Endothelial cell (in vitro differentiated cells): ENCODE measurements around the gene WTIP. TPM values are rescaled to one million over a fixed set of nuclear protein-coding genes. Genes with fewer than 3 reads are reported as not detected.

Experiments used
- DNase-seq: peaks from one replicate; pipeline ENCODE4 v3.0.0; 2021; ENCODE audit warnings: low spot score
- H3K27ac Mint-ChIP-seq: one replicate; pipeline ENCODE4 v1.8.0; 2021; ENCODE audit warnings: mixed read lengths, inconsistent platforms; ENCODE audit not compliant: unreplicated experiment
- H3K27me3 Mint-ChIP-seq: one replicate; pipeline ENCODE4 v1.8.0; 2021; ENCODE audit warnings: mild to moderate bottlenecking, moderate library complexity, mixed read lengths, inconsistent platforms; ENCODE audit not compliant: unreplicated experiment
- H3K36me3 Mint-ChIP-seq: one replicate; pipeline ENCODE4 v1.8.0; 2021; ENCODE audit warnings: mild to moderate bottlenecking, low read depth, mixed read lengths, inconsistent platforms; ENCODE audit not compliant: unreplicated experiment
- H3K4me1 Mint-ChIP-seq: one replicate; pipeline ENCODE4 v1.8.0; 2021; ENCODE audit warnings: mild to moderate bottlenecking, mixed read lengths, inconsistent platforms; ENCODE audit not compliant: unreplicated experiment
- H3K4me3 Mint-ChIP-seq: one replicate; pipeline ENCODE4 v1.8.0; 2021; ENCODE audit warnings: mild to moderate bottlenecking, mixed read lengths, inconsistent platforms; ENCODE audit not compliant: unreplicated experiment
- H3K9me3 Mint-ChIP-seq: one replicate; pipeline ENCODE4 v1.8.0; 2021; ENCODE audit warnings: mixed read lengths, inconsistent platforms; ENCODE audit not compliant: unreplicated experiment
- total RNA-seq: library from RNA; stranded (reverse); fragmentation: NEBNext Ultra II Directional; extraction: Animal tissue kit (Norgen Biotek cat#: 25700); gene quantifications from one replicate; pipeline ENCODE4 v1.2.1, GENCODE V29; 2021; ENCODE audit not compliant: unreplicated experiment
- TF ChIP-seq, protein P1 (sequence below): fragments of 200-600 bp; sonication (generic); IDR thresholded peaks from one replicate; pipeline ENCODE4 v1.5.0; 2021; ENCODE audit warnings: antibody characterized with exemption; ENCODE audit not compliant: unreplicated experiment

Gene WTIP
- total RNA-seq, 1 donor from 2014 or later = 17.6 TPM

DNA sequence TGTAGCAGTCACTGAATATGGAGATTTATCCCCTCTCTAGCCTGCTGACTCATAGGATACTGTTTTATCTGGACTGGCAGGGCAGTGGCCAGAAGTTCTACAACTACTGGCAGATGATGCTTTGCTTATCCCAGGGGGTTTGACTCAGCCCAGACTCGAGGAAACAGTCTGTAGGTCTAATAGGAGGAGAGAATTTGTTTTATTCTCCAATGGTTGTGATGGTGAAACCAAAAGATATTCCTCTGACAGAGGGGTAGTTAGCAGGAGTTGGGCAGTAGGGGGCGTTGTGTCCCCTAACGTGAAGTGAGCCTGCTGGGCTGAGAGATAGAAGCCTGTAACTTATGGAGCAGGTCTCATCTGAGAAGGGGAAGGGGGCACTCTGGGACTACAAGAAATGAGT, 74.9 kb downstream of the WTIP start:
- no peaks in the 10 kb centered on the region for H3K36me3 Mint-ChIP-seq
- DNase-seq = peak; percentile 67
- TF ChIP-seq, protein P1, sequence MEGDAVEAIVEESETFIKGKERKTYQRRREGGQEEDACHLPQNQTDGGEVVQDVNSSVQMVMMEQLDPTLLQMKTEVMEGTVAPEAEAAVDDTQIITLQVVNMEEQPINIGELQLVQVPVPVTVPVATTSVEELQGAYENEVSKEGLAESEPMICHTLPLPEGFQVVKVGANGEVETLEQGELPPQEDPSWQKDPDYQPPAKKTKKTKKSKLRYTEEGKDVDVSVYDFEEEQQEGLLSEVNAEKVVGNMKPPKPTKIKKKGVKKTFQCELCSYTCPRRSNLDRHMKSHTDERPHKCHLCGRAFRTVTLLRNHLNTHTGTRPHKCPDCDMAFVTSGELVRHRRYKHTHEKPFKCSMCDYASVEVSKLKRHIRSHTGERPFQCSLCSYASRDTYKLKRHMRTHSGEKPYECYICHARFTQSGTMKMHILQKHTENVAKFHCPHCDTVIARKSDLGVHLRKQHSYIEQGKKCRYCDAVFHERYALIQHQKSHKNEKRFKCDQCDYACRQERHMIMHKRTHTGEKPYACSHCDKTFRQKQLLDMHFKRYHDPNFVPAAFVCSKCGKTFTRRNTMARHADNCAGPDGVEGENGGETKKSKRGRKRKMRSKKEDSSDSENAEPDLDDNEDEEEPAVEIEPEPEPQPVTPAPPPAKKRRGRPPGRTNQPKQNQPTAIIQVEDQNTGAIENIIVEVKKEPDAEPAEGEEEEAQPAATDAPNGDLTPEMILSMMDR = peak; percentile 60
- H3K9me3 Mint-ChIP-seq = no peaks in the 10 kb centered on the region
- peaks cover 3% of the 10 kb centered on the region for H3K27me3 Mint-ChIP-seq
- no peak overlapping the region for H3K4me3 Mint-ChIP-seq
- H3K4me1 Mint-ChIP-seq = peaks cover 23% of the 10 kb centered on the region
- no peak overlapping the region for H3K27ac Mint-ChIP-seq

DNA sequence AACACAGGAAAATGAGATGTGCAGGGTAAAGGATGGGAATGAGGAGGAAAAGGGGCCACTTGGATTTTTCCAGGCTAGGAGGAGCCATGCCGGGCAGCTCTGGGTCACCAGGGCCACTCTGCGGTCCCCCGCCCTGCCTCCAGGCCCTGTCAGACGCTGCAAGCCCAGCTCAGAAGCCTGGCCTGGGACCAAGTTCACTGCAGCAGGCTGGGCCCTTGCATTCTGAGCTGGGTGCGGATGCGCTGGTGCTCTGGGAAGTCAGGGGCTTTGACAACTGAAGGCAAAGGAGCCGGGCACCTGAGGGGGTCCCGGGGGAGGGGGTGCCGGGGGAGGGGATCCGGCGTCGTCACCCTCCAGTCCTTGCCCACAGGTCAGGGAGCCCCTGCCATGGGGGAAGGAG, 77.5 kb downstream of the WTIP start:
- Mint-ChIP-seq H3K4me1 (peaks cover 17% of the 10 kb centered on the region), H3K9me3 (no peaks in the 10 kb centered on the region), H3K36me3 (no peaks in the 10 kb centered on the region), H3K27me3 (peaks cover 11% of the 10 kb centered on the region), H3K27ac (no peak overlapping the region), H3K4me3 (no peak overlapping the region)
- no peak for DNase-seq
- TF ChIP-seq, protein P1 = no peak

DNA sequence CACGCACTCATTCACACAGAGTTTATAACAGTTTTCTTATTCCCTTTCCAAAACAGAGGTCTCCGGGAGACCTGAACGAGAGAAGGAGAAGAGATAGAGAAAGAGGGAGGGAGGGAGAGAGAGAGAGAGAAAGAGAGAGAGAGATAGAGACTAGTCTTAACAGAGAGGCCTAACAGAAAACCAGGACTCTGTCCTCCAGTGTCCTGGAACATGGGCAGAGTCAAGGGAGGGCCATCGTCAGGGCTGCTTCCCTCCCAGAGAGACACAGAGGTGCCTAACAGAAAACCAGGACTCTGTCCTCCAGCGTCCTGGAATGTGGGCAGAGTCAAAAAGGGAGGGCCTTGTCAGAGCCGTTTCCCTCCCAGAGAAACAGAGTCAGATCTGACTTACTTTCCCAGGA, 78.7 kb downstream of the WTIP start:
- H3K4me3 Mint-ChIP-seq = no peak overlapping the region

More for the DNA sequence above, 78.7 kb downstream of the WTIP start:
- Mint-ChIP-seq H3K9me3 (no peaks in the 10 kb centered on the region), H3K36me3 (no peaks in the 10 kb centered on the region), H3K4me1 (peaks cover 6% of the 10 kb centered on the region), H3K27ac (no peak overlapping the region), H3K27me3 (peaks cover 11% of the 10 kb centered on the region)
- TF ChIP-seq, protein P1 = no peak
- no peak for DNase-seq

Other genes with a start within 250 kb of the WTIP start
- gene GARRE1, start 227.2 kb upstream of the WTIP start, total RNA-seq = 49.0 TPM
- gene GPI, start 116.6 kb upstream of the WTIP start, total RNA-seq = 133 TPM
- 10.3 TPM for gene PDCD2L, start 77.4 kb upstream of the WTIP start, total RNA-seq
- gene UBA2, start 53.4 kb upstream of the WTIP start, total RNA-seq = 93.5 TPM
- gene SCGB2B2, start 195.4 kb downstream of the WTIP start, total RNA-seq = 0.74 TPM
- 32.4 TPM for gene ZNF302, start 195.9 kb downstream of the WTIP start, total RNA-seq